ENCODE results near the gene PDGFRB. TPM values are rescaled to one million over a fixed set of nuclear protein-coding genes. Genes with fewer than 3 reads are reported as not detected.

Gene PDGFRB
- total and polyA plus RNA-seq, 9 of the 15 experiments (the other 6 are each of a cell fraction or from before 2014, with no cell fraction given): 0.01 to 1.5 (median 0.09) TPM; not detected in 3

- Histone ChIP-seq H3K27me3 (ENCODE audit: control insufficient read depth in 2 of 2, insufficient read depth in 2 of 2, low read length in 2 of 2) (peaks cover 26 to 66% of the 10 kb centered on the region in 2 experiments), H3K4me3 (no peak overlapping the region), H3K4me2 (ENCODE audit: insufficient read depth, low read length) (no peak overlapping the region), H3K9me1 (ENCODE audit: control insufficient read depth, insufficient read depth, low read length) (no peaks in the 10 kb centered on the region), H3K4me1 (replicated peaks in 1 of 2; ENCODE audit: control insufficient read depth in 2 of 2, insufficient read depth in 2 of 2, low read length in 2 of 2) (peaks cover 0 to 2% of the 10 kb centered on the region in 2 experiments; a peak in 2 of 5 replicates), H3K9ac (ENCODE audit: insufficient read depth in 1 of 2, low read depth in 2 of 2, low read length in 2 of 2) (no peak overlapping the region), H3K36me3 (ENCODE audit: control insufficient read depth, insufficient read depth, low read length) (no peaks in the 10 kb centered on the region), H4K20me1 (replicated peaks; ENCODE audit: control insufficient read depth, insufficient read depth, low read length) (peaks cover 3% of the 10 kb centered on the region; the same call in 1 of the 2 replicates), H3K79me2 (ENCODE audit: control insufficient read depth, insufficient read depth, low read length) (no peaks in the 10 kb centered on the region), H3K9me3 (replicated peaks; ENCODE audit: control insufficient read depth, insufficient read depth, low read depth, low read length) (no peaks in the 10 kb centered on the region), H3K27ac (ENCODE audit: extremely low read depth, low read depth, low read length) (no peak overlapping the region), H2AFZ (ENCODE audit: low read depth, low read length) (no peak overlapping the region)
- in situ Hi-C loops (cut with MboI) (no loop called here), intact Hi-C loops (cut with micrococcal nuclease) (no loop called here)
- ATAC-seq: no peak
- no TSS peak for BruUV-seq (replicated peaks)
- ChIA-PET CTCF (ENCODE audit: low intra/inter-chr PET ratio) (no interaction called here), POLR2A (interaction anchor here (0.5 to 1.2 kb wide), 4 partner anchors 9 to 221 kb away, joined by 3 to 5 read pairs (median 4); no protein-coding TSS in a partner anchor)
- DNase-seq (ENCODE audit: extremely low read depth in 1 of 4, low spot score in 3 of 4): no peak
- FAIRE-seq: no peak
- WGBS (ENCODE audit: insufficient coverage, low coverage, missing lambda C conversion rate): 5% methylated on average over 4 of the region's 4 CpGs
- no peak for TF ChIP-seq CGGBP1 (CRISPR knock-in tag; IDR thresholded peaks at IDR 0.05)
- TF ChIP-seq ELK1 (CRISPR knock-in tag; IDR thresholded peaks at IDR 0.05): no peak
- TF ChIP-seq CREBBP (IDR thresholded peaks at IDR 0.05; ENCODE audit: low read depth, low read length): no peak
- no peak for TF ChIP-seq ZNF407 (IDR thresholded peaks at IDR 0.05; ENCODE audit: low read depth)
- no peak for TF ChIP-seq TARDBP (IDR thresholded peaks at IDR 0.05)
- no peak for TF ChIP-seq POLR2H (tag; IDR thresholded peaks at IDR 0.05; ENCODE audit: low read depth)
- no peak for TF ChIP-seq PTTG1 (tag; IDR thresholded peaks at IDR 0.05; ENCODE audit: low read depth)
- TF ChIP-seq ID3 (CRISPR knock-in tag; IDR thresholded peaks at IDR 0.05): no peak
- no peak for TF ChIP-seq ID3 (tag; IDR thresholded peaks at IDR 0.05)
- no peak for TF ChIP-seq PKNOX1 (IDR thresholded peaks at IDR 0.05)
Measured at GRCh38 chr5:150172556-150172955, 16.9 kb upstream of the PDGFRB start.
